Measurements from ENCODE around the gene CYTH3.
"Not testable (repeated sequence)": the region's sequence is repeated elsewhere in the genome, so short reads cannot be mapped to it uniquely, and the experiment has no call there.

CYTH3 gene

GRCh38 chr7:6234384-6234783 lies 38.0 kb downstream of the CYTH3 start:
- in situ Hi-C loops (cut with HindIII; ENCODE audit: low sequenced_read_pairs): no loop called here

- in situ Hi-C loops (cut with HindIII; ENCODE audit: low sequenced_read_pairs): no loop called here
Measured at GRCh38 chr7:6232534-6232933, 39.9 kb downstream of the CYTH3 start.

GRCh38 chr7:6232116-6232515 lies 40.3 kb downstream of the CYTH3 start:
- in situ Hi-C loops (cut with HindIII; ENCODE audit: low sequenced_read_pairs): no loop called here

GRCh38 chr7:6231184-6231583 lies 41.2 kb downstream of the CYTH3 start:
- in situ Hi-C loops (cut with HindIII; ENCODE audit: low sequenced_read_pairs): no loop called here

- in situ Hi-C loops (cut with HindIII; ENCODE audit: low sequenced_read_pairs): not testable (repeated sequence)
Measured at GRCh38 chr7:6229284-6229683, 43.1 kb downstream of the CYTH3 start.

GRCh38 chr7:6228361-6229229 lies 43.8 kb downstream of the CYTH3 start:
- in situ Hi-C loops (cut with HindIII; ENCODE audit: low sequenced_read_pairs): no loop called here

GRCh38 chr7:6227294-6227846 lies 45.1 kb downstream of the CYTH3 start:
- in situ Hi-C loops (cut with HindIII; ENCODE audit: low sequenced_read_pairs): no loop called here

GRCh38 chr7:6226194-6226799 lies 46.1 kb downstream of the CYTH3 start:
- in situ Hi-C loops (cut with HindIII; ENCODE audit: low sequenced_read_pairs): no loop called here

GRCh38 chr7:6223411-6223810 lies 49.0 kb downstream of the CYTH3 start:
- in situ Hi-C loops (cut with HindIII; ENCODE audit: low sequenced_read_pairs): not testable (repeated sequence)

GRCh38 chr7:6223010-6223409 lies 49.4 kb downstream of the CYTH3 start:
- in situ Hi-C loops (cut with HindIII; ENCODE audit: low sequenced_read_pairs): not testable (repeated sequence)

- in situ Hi-C loops (cut with HindIII; ENCODE audit: low sequenced_read_pairs): no loop called here
Measured at GRCh38 chr7:6221340-6222319, 50.8 kb downstream of the CYTH3 start.

- in situ Hi-C loops (cut with HindIII; ENCODE audit: low sequenced_read_pairs): no loop called here
Measured at GRCh38 chr7:6218329-6218728, 54.1 kb downstream of the CYTH3 start.

- in situ Hi-C loops (cut with HindIII; ENCODE audit: low sequenced_read_pairs): no loop called here
Measured at GRCh38 chr7:6212008-6212407, 60.4 kb downstream of the CYTH3 start.

- in situ Hi-C loops (cut with HindIII; ENCODE audit: low sequenced_read_pairs): no loop called here
Measured at GRCh38 chr7:6210621-6211372, 61.6 kb downstream of the CYTH3 start.

- in situ Hi-C loops (cut with HindIII; ENCODE audit: low sequenced_read_pairs): no loop called here
Measured at GRCh38 chr7:6209340-6209739, 63.1 kb downstream of the CYTH3 start.

GRCh38 chr7:6208573-6209328 lies 63.7 kb downstream of the CYTH3 start:
- in situ Hi-C loops (cut with HindIII; ENCODE audit: low sequenced_read_pairs): no loop called here

GRCh38 chr7:6205971-6206660 lies 66.3 kb downstream of the CYTH3 start:
- in situ Hi-C loops (cut with HindIII; ENCODE audit: low sequenced_read_pairs): no loop called here

GRCh38 chr7:6203381-6203780 lies 69.0 kb downstream of the CYTH3 start:
- in situ Hi-C loops (cut with HindIII; ENCODE audit: low sequenced_read_pairs): no loop called here

GRCh38 chr7:6202117-6202516 lies 70.3 kb downstream of the CYTH3 start:
- in situ Hi-C loops (cut with HindIII; ENCODE audit: low sequenced_read_pairs): no loop called here

All from endothelial cell of hepatic sinusoid (primary cell).